ENCODE data around the gene NDST1. TPM values are rescaled to one million over a fixed set of nuclear protein-coding genes. Genes with fewer than 3 reads are reported as not detected.

The NDST1 gene
- total and polyA plus RNA-seq, 12 donors = 14.8 to 86.1 (median 58.5) TPM

DNA sequence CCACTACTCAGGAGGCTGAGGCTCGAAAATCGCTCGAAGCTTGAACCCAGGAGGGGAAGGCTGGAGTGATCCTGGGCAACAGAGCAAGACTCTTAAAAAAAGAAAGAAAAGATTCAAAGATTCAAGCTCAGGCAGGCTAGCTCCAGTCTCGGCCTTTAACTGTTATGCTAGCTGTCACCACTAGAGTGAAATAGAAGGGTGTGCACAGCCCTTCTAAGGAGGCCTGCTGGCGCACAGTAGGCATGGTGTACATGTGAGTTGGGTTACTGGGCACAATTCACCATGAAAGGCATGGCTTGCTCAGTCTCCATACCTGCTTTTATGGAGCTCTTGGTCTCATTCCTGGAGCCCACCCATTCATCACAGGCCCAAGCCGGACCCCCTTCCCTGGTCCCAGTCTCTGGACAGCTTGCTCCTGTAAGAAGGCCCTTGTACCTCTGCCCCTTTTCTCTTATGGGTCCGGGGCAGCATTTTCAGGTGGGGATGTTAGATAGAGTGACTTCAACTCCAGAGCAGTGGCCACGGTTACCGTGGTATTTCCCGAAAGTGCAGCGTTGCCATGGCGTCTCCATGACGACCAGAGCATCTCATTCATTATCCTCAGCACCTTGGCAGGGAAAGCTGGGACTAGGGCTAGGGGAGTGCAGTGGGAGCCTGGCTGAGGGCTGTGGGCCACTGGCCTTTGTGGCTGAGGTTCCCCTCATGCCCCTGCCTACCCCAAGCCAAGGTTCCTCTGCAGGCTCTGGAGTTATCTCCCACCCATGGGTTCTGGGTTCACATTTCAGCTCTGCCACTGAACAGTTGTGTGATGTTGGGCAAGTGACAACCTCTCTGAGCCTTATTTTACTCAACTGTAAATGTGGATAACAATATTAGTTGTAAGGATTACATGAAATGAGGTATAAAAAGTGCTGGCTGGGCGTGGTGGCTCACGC lies 5.7 kb downstream of the NDST1 start:
- peaks cover 55 to 100% (median 97%) of the 10 kb centered on the region in 9 donors for H3K4me1 ChIP-seq
- peak overlapping the region in 8 of 10 donors; percentile 9 to 84 (median 78) for H3K27ac ChIP-seq
- no peak overlapping the region for H3K4me3 ChIP-seq
- WGBS, 2 donors = 92% methylated on average over 15 of the region's 15 CpGs
- DNase-seq (no peak), ATAC-seq (no peak)
- intact Hi-C loops (cut with DNase I) = no loop called here
- H3K27me3 ChIP-seq = no peaks in the 10 kb centered on the region
- H3K36me3 ChIP-seq = peaks cover 0 to 1% (median 0%) of the 10 kb centered on the region in 9 donors
- H3K9me3 ChIP-seq = no peaks in the 10 kb centered on the region
- TF ChIP-seq, protein P1, sequence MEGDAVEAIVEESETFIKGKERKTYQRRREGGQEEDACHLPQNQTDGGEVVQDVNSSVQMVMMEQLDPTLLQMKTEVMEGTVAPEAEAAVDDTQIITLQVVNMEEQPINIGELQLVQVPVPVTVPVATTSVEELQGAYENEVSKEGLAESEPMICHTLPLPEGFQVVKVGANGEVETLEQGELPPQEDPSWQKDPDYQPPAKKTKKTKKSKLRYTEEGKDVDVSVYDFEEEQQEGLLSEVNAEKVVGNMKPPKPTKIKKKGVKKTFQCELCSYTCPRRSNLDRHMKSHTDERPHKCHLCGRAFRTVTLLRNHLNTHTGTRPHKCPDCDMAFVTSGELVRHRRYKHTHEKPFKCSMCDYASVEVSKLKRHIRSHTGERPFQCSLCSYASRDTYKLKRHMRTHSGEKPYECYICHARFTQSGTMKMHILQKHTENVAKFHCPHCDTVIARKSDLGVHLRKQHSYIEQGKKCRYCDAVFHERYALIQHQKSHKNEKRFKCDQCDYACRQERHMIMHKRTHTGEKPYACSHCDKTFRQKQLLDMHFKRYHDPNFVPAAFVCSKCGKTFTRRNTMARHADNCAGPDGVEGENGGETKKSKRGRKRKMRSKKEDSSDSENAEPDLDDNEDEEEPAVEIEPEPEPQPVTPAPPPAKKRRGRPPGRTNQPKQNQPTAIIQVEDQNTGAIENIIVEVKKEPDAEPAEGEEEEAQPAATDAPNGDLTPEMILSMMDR (IDR thresholded peaks at IDR 0.05) = peak in 2 of 9 donors; percentile 4 to 8

DNA sequence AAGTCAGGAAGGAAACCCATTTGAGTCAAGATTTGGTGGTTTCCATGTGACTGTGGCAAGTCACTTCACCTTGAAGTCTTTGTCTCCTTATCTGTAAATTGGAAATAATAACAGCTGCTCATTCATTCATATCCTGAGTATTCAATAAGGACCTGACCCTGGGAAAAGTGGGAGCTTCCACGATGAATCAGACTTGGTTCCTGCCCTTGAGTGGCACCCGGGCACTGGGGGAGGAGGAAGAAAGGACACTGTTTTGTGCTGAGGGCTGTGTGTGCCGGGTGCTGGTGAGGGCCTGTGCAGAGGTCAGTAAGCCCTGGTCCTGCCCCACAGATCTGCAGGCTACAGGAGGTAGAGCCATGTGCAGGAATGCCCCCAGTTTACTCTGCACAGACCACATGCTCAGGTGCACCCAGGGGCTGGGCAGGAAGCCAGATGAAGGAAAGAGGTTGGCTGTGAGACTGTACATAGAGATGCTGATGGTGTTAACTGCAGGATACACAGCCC lies 6.8 kb downstream of the NDST1 start:
- no peak overlapping the region for H3K4me3 ChIP-seq
- DNase-seq (no peak), ATAC-seq (peak in 6 of 8 donors; percentile 7 to 53 (median 22))
- intact Hi-C loops (cut with DNase I) = no loop called here
- 15 to 34% methylated on average over 3 of the region's 3 CpGs for WGBS, 2 donors
- TF ChIP-seq, protein P1 (IDR thresholded peaks at IDR 0.05) = no peak
- no peaks in the 10 kb centered on the region for H3K9me3 ChIP-seq
- peaks cover 47 to 97% (median 92%) of the 10 kb centered on the region in 9 donors for H3K4me1 ChIP-seq
- peaks cover 0 to 10% (median 0%) of the 10 kb centered on the region in 9 donors for H3K36me3 ChIP-seq
- peak overlapping the region in 9 of 10 donors; percentile 62 to 84 (median 79) for H3K27ac ChIP-seq
- H3K27me3 ChIP-seq = no peaks in the 10 kb centered on the region

DNA sequence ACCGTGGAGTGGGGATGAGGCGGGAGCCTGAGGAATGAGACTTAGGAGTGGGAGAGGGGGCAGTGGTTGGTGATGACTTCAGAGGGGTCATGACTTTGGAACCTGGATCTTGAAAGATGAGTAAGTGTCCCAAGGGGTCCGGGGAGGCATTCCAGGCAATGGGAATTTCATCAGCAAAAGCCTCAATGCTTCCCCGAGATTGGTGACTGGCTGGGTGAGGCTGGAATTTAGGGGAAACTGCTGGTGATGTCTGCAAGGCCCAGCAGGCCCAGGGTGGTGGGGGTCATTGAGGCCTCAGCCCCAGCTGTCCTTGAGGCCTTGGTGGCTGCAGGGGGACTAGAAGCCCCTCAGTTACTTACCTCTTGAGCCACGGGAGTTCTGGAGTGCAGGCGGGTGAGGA lies 7.5 kb downstream of the NDST1 start:
- intact Hi-C loops (cut with DNase I) = no loop called here
- DNase-seq = no peak

DNA sequence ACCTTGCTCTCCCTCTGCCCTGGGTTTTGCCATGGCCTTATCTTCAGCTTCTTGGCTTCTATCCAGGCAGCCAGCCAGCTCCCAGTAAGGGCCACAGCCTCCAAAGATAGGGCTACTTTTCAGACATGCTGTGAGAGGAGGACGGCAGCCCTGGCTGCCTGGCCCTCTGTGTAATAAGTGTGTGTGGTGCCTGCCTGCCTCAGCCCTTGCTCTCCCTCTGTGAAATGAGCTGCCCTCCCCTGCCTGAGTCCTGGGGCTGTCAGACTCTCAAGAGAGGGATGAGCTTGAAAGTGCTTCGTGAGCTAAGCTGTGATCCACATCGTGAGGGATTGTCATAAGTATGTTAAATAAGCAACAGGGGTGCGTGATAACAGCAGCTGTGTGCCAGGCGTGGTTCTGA lies 8.1 kb downstream of the NDST1 start:
- WGBS, 2 donors = 35 to 42% methylated on average over 5 of the region's 5 CpGs
- DNase-seq (peak in 1 of 2 donors; percentile 68), ATAC-seq (peak; percentile 60 to 82 (median 74))
- Histone ChIP-seq H3K27ac (peak overlapping the region in 9 of 10 donors; percentile 62 to 84 (median 79)), H3K9me3 (no peaks in the 10 kb centered on the region), H3K4me1 (peaks cover 42 to 97% (median 92%) of the 10 kb centered on the region in 9 donors), H3K36me3 (peaks cover 0 to 20% (median 2%) of the 10 kb centered on the region in 9 donors), H3K27me3 (no peaks in the 10 kb centered on the region), H3K4me3 (no peak overlapping the region)
- TF ChIP-seq, protein P1 (IDR thresholded peaks at IDR 0.05) = no peak
- intact Hi-C loops (cut with DNase I) = no loop called here

More for the DNA sequence above, 7.5 kb downstream of the NDST1 start:
- TF ChIP-seq, protein P1 (IDR thresholded peaks at IDR 0.05) = no peak
- WGBS, 2 donors = 45 to 58% methylated on average over 6 of the region's 6 CpGs
- Histone ChIP-seq H3K27ac (peak overlapping the region in 9 of 10 donors; percentile 62 to 84 (median 79)), H3K36me3 (peaks cover 0 to 15% (median 0%) of the 10 kb centered on the region in 9 donors), H3K4me1 (peaks cover 44 to 97% (median 92%) of the 10 kb centered on the region in 9 donors), H3K9me3 (no peaks in the 10 kb centered on the region), H3K27me3 (no peaks in the 10 kb centered on the region), H3K4me3 (no peak overlapping the region)
- ATAC-seq = peak in 7 of 8 donors; percentile 2 to 31 (median 10)

Measured in heart right ventricle (tissue), 16 donors.